CD4-positive, alpha-beta T cell treated with Interleukin-15 for 1 hour (primary cell): Measurements from ENCODE around the gene SCN1A.

Source experiments
- DNase-seq: peaks from one replicate; pipeline ENCODE4 v3.0.0-alpha.2; 2020

SCN1A gene

GRCh38 chr2:165959371-165959770 lies 168.4 kb downstream of the SCN1A start:
- DNase-seq = no peak

- DNase-seq = no peak
These were observed 169.4 kb downstream of the SCN1A start for GRCh38 chr2:165958313-165958960.

- no peak for DNase-seq
These were observed 170.7 kb downstream of the SCN1A start for GRCh38 chr2:165957030-165957675.

GRCh38 chr2:165953655-165954606 lies 173.9 kb downstream of the SCN1A start, which contains the start of gene TTC21B:
Gene TTC21B, minus strand, starts transcription at chr2:165953776. Its CDS starts 71 bp downstream, at chr2:165953705.
- DNase-seq = peak; percentile 90

- DNase-seq = no peak
These were observed 174.5 kb downstream of the SCN1A start for GRCh38 chr2:165953306-165953654.

GRCh38 chr2:165952741-165953211 lies 175.0 kb downstream of the SCN1A start:
- no peak for DNase-seq

- DNase-seq = no peak
These were observed 175.7 kb downstream of the SCN1A start for GRCh38 chr2:165952085-165952484.

- DNase-seq = no peak
These were observed 177.4 kb downstream of the SCN1A start for GRCh38 chr2:165950438-165950837.

- no peak for DNase-seq
These were observed 186.0 kb downstream of the SCN1A start for GRCh38 chr2:165941827-165942226.

- DNase-seq = no peak
These were observed 189.6 kb downstream of the SCN1A start for GRCh38 chr2:165938237-165938636.
